KOPT-K1 (cell line): ENCODE results near the gene PHLDB2.

ENCODE experiments used
- H3K27ac ChIP-seq: fragments of 200-600 bp; sonication (generic); 2 replicates; pipeline ENCODE4 v1.5.1; 2016; ENCODE audit warnings: antibody characterized with exemption, mild to moderate bottlenecking, low read depth, low read length; ENCODE audit not compliant: poor library complexity, severe bottlenecking
- H3K36me3 ChIP-seq: fragments of 200-600 bp; sonication (generic); 2 replicates; pipeline ENCODE4 v1.5.1; 2017; ENCODE audit warnings: antibody characterized with exemption, mild to moderate bottlenecking, low read length, moderate library complexity; ENCODE audit not compliant: insufficient read depth
- H3K9me3 ChIP-seq: fragments of 200-600 bp; sonication (generic); 2 replicates; pipeline ENCODE4 v1.5.1; 2017; ENCODE audit warnings: antibody characterized with exemption, low read length, mild to moderate bottlenecking; ENCODE audit not compliant: insufficient read depth, poor library complexity, severe bottlenecking

The PHLDB2 gene

DNA sequence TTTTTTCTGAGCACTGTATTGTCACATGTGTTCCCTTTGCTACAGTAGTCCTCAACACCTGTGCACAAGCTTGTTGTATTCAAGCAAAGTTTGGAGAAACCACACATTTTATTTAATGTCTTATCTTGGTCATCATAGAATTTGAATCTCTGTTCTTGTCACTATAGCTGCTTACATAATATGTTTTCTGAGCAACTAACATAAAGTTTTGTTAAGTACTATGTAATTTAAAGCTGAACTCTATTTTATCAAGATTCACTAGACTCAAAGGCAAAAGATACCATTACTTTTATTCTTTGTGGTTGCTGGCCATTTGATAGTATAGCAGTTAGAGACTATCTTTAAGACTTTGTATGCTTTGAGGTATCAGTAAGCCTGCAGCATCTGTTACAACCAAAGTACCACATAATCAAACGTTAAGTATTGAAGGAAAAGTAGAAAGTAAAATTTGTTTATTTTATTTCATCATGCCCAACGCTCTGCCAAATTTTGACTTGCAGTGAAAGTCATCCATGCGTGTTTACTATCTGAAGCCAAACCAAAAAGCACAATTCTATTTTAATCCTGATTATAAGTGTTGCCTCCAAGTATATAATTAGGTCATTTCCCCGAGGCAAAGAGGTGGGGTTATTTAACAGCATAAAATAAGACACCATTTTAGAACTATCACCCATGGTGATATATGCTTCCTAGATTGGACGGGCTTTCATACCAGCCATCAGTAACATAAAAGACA lies 109.4 kb downstream of the PHLDB2 start:
- Histone ChIP-seq H3K27ac (no peak overlapping the region), H3K9me3 (no peaks in the 10 kb centered on the region), H3K36me3 (no peaks in the 10 kb centered on the region)

- H3K9me3 ChIP-seq = no peaks in the 10 kb centered on the region
- H3K36me3 ChIP-seq = no peaks in the 10 kb centered on the region
- no peak overlapping the region for H3K27ac ChIP-seq
These were observed 111.3 kb downstream of the PHLDB2 start for GRCh38 chr3:111970376-111970775.

GRCh38 chr3:111971533-111972130 lies 112.6 kb downstream of the PHLDB2 start:
- no peaks in the 10 kb centered on the region for H3K36me3 ChIP-seq
- no peaks in the 10 kb centered on the region for H3K9me3 ChIP-seq
- no peak overlapping the region for H3K27ac ChIP-seq

- Histone ChIP-seq H3K36me3 (no peaks in the 10 kb centered on the region), H3K27ac (no peak overlapping the region), H3K9me3 (no peaks in the 10 kb centered on the region)
These were observed 113.8 kb downstream of the PHLDB2 start for GRCh38 chr3:111972891-111973290.

GRCh38 chr3:111975131-111975530 lies 116.1 kb downstream of the PHLDB2 start:
- no peaks in the 10 kb centered on the region for H3K9me3 ChIP-seq
- H3K27ac ChIP-seq = no peak overlapping the region
- H3K36me3 ChIP-seq = no peaks in the 10 kb centered on the region

- no peak overlapping the region for H3K27ac ChIP-seq
- no peaks in the 10 kb centered on the region for H3K9me3 ChIP-seq
- H3K36me3 ChIP-seq = peaks cover 8% of the 10 kb centered on the region; the same call in 1 of the 2 replicates
These were observed 117.2 kb downstream of the PHLDB2 start for GRCh38 chr3:111976254-111976653.

GRCh38 chr3:111978583-111979433 lies 119.7 kb downstream of the PHLDB2 start, which contains the start of gene ABHD10:
ABHD10 (plus strand) TSS chr3:111979026; CDS start chr3:111979062, 36 bp downstream.
- Histone ChIP-seq H3K9me3 (no peaks in the 10 kb centered on the region), H3K27ac (peak within 1 kb of the TSS; percentile 89), H3K36me3 (peaks cover 31% of the 10 kb centered on the region)

- peak overlapping the region; percentile 89 for H3K27ac ChIP-seq
- peaks cover 38% of the 10 kb centered on the region for H3K36me3 ChIP-seq
- H3K9me3 ChIP-seq = no peaks in the 10 kb centered on the region
These were observed 120.5 kb downstream of the PHLDB2 start for GRCh38 chr3:111979434-111980038.

- Histone ChIP-seq H3K9me3 (no peaks in the 10 kb centered on the region), H3K36me3 (peaks cover 51% of the 10 kb centered on the region), H3K27ac (no peak overlapping the region)
These were observed 121.8 kb downstream of the PHLDB2 start for GRCh38 chr3:111980716-111981456.

- Histone ChIP-seq H3K27ac (no peak overlapping the region), H3K9me3 (no peaks in the 10 kb centered on the region)
These were observed 122.3 kb downstream of the PHLDB2 start for GRCh38 chr3:111981457-111981763.

GRCh38 chr3:111984636-111985298 lies 125.7 kb downstream of the PHLDB2 start:
- H3K36me3 ChIP-seq = peaks cover 87% of the 10 kb centered on the region
- H3K27ac ChIP-seq = no peak overlapping the region
- no peaks in the 10 kb centered on the region for H3K9me3 ChIP-seq

More at GRCh38 chr3:111981457-111981763, 122.3 kb downstream of the PHLDB2 start:
- H3K36me3 ChIP-seq = peaks cover 56% of the 10 kb centered on the region

DNA sequence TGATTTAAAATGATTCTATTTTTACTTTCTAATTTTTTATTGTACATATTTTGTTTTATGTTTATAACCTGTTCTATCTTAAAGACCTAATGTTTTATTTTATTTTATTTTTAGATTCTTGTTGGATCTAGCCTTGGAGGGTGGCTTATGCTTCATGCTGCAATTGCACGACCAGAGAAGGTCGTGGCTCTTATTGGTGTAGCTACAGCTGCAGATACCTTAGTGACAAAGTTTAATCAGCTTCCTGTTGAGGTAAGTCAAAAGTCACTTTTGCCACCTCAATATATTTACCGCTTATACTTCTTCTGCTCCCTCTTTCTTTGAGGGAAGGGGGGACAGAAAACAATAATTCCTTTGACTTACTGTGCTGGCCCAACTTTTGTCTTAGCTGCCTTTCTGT lies 127.7 kb downstream of the PHLDB2 start:
- H3K9me3 ChIP-seq = no peaks in the 10 kb centered on the region
- no peak overlapping the region for H3K27ac ChIP-seq
- H3K36me3 ChIP-seq = peaks cover 93% of the 10 kb centered on the region

GRCh38 chr3:111989061-111989678 lies 130.1 kb downstream of the PHLDB2 start:
- Histone ChIP-seq H3K27ac (no peak overlapping the region), H3K9me3 (no peaks in the 10 kb centered on the region), H3K36me3 (peaks cover 89% of the 10 kb centered on the region)

DNA sequence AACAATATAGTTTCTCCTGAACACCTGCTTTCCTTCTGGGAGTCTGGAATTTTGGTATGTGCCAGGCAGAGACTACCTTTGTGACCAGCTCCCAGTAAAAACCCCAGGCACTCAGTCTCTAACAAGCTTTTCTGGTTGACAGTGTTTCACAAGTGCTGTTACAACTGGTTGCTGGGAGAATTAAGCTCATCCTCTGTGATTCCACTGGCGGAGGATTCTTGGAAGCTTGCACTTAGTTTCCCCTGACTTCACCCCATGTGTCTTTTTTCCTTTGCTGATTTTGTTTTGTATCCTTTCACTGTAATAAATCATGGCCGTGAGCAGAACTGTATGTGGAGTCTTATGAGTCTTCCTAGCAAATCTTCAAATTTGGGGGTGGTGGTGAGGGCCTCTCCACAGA lies 134.0 kb downstream of the PHLDB2 start:
- Histone ChIP-seq H3K27ac (no peak overlapping the region), H3K9me3 (no peaks in the 10 kb centered on the region), H3K36me3 (peaks cover 53% of the 10 kb centered on the region)
